ENCODE results near the gene RRP9.

The RRP9 gene

DNA sequence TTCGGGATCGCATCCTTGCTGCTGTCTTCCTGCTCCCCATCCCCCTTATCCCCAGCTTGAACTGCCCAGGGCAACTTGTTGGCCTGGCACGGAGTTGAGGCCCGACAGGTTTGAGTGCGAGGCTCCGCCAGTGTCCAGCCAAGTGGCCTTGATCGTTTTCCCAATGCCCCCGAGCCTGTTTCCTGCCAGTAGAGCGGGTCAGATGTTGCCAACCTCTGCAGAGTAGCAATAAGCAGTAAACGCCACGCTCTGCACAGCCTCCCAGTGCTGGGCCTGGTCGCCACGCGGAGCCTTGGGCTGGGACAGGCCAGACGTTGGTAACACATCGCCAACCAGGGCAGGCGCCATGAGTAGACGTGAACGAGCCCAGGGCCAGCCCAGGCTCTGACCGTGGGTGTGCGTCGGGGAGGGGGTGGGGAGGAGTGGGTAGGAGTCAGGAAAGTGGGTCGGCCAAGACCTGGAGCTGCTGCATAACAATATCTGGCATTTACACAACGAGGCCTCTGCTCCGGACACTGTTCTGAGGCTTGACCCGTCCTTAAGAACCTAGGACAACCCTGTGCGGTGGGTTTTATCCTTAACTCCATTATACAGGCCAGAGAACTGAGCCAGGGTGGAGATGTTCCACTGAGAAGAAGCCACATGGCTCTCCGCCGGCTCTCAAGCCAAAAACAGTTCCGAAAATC, 32.7 kb upstream of the RRP9 start:
- DNase-seq (ENCODE audit: extremely low read depth in 1 of 2, low read depth in 1 of 2) = no peak

DNA sequence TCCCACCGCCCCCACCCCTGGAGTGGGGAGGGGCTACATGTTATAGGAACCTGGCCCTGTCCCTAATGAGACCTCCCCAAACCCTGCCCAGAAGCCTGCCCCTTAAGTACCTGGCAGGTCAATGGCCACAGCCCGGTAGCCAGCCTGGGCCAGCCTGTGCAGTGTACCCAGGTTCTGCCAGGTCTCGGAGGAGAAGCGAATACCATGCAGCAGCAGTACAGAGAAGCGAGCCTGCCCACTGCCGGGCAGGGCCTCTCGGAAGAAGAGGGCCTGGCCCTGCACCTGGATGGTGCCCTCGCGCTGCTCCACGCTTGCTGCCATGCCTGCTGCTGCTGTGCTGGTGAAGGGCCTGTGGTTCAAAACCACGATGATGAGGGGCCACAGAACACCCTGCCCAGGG, 29.6 kb upstream of the RRP9 start:
- DNase-seq (ENCODE audit: extremely low read depth in 1 of 2, low read depth in 1 of 2) = no peak

- no peak for DNase-seq (ENCODE audit: extremely low read depth in 1 of 2, low read depth in 1 of 2)
Observed at GRCh38 chr3:51970606-51971300, 29.0 kb upstream of the RRP9 start.

DNA sequence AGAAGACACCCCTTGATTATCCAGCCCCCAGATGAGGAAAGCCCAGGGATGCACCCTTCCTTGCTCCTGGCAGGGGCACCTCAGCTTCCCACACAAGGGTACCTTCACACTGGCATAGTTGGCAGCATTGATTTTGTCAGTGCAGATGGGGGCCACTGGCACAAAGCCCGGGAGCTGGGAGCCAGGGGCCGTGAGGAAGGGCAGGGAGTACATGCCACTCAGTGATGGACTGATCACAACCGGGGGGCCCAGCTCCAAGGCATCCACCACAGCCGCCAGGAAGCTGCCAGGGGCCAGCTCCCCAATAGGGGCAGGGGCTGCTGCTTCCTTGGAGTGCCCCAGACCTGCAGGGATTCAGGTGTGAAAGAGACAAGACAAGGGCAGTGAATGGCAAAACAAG, 28.1 kb upstream of the RRP9 start:
- no peak for DNase-seq (ENCODE audit: extremely low read depth in 1 of 2, low read depth in 1 of 2)

GRCh38 chr3:51968883-51969678, 27.4 kb upstream of the RRP9 start:
- no peak for DNase-seq (ENCODE audit: extremely low read depth in 1 of 2, low read depth in 1 of 2)

DNA sequence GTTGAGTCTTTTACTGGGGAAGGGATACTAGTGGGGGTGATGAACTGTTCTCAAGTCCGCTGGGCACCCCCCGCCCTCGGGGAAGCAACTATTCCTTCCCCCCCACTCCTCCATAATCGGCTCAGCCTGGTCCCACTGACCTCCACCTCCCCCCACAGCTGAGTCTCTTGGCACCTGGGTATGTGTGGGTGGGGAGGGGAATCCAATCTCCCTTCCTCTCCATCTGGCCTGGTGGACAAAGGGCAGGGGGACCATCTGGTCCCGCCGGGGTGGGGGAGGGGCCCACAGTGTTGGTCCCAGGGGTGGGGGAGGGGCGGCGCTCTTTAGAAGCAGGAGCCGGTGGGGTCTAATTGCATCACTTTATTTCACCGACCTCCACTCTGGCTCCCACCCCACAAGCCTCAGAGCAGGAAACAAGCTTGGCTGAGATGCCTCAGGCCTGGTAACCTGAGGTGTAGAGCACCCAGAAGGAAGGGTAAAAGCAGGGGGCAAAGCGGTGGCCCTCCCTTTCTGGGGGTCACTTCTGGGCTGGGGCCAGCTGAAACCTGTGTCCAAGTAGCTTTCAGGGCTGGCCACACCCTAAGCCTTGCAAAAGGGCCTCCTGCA, 26.6 kb upstream of the RRP9 start:
- DNase-seq (ENCODE audit: extremely low read depth in 1 of 2, low read depth in 1 of 2) = no peak

DNA sequence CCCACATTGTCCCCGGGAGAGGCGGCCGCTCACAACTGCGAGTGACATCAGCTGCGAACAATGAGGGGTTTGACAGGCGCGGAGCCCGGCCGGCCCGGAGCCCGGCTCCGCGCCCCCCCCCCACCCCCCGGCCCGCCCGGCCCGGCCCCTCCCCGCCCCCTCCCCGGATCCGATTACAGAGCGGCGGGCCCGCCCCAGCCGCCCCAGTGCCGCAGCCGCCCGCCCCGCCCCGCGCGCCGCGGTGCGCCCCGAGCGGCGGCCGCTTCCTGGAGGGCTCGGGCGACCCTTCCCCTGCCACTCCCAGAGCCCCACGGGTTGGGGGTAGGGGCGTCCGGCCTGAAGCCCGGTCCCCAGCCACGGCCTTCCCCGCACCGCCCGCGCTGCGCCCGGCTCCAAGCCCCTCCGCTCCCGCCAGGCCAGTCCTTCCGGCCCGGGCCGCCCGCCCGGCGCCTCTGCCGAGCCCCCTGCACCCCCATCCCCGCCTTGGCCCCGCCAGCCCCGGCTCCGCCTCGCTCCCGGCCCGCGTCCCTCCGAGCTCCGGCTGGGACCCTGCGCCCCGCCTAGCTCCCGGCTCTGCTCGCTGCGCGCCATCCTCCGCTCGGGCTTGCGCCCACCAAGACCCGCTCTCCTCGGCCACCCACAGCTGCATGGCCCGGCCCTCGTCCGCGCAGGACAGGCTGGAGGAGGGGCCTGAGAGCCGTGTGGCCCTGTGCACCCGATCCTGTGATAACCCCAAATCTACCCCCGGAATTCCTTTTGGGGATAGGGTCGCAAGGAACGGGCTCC, 25.9 kb upstream of the RRP9 start, which contains the start of gene PCBP4:
Gene PCBP4 (minus strand): TSS at position 71 of the 786 bp plus-strand sequence. CDS start 6,214 bp downstream, outside the sequence.
- DNase-seq (ENCODE audit: extremely low read depth in 1 of 2, low read depth in 1 of 2) = no peak

DNA sequence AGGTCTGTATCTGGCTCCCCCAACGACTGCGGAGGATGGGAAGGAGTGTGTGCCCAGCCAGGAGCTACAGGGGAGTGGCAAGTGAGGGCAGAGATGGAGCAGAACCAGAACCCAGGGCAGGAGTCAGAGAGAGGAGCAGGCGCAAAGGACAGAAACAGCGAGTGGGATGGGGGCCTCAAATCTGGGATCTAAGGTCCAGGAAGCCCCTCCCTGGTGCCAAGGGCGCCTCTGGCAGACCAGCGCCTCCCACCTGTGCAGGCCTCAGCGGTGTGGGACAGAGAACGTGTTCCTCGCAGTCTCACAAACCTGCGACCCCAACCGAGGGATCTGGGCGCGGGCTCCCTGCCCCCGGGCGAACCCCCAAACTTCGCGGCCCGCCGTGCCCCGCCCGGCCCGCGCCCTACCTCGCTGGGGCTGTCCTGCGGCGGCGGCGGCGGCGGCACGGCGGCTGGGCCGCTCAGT, 25.2 kb upstream of the RRP9 start:
- no peak for DNase-seq (ENCODE audit: extremely low read depth in 1 of 2, low read depth in 1 of 2)

- no peak for DNase-seq (ENCODE audit: extremely low read depth in 1 of 2, low read depth in 1 of 2)
Observed at GRCh38 chr3:51966486-51966885, 24.8 kb upstream of the RRP9 start.

DNA sequence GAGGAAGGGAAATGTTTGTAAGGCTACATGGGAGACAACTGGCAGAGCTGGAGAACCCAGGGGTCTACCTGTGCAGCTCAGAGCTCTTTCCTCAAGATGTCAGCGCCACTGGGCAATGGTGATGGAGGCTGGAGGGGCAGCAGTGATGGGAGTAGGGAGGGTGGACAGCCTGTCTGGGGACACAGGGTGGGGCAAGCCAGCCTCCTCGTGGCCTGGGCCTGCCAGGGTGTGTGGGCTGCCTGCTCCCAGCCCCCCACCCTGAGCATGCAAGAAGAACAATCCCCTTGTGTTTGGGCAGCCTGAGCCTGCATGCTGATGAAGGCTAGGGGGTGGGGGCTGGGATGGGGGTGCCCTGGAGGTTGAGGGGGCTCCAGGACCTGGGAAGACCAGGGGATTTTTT, 24.3 kb upstream of the RRP9 start:
- no peak for DNase-seq (ENCODE audit: extremely low read depth in 1 of 2, low read depth in 1 of 2)

GRCh38 chr3:51964521-51964920, 22.8 kb upstream of the RRP9 start:
- DNase-seq (ENCODE audit: extremely low read depth in 1 of 2, low read depth in 1 of 2) = no peak

GRCh38 chr3:51963951-51964451, 22.3 kb upstream of the RRP9 start:
- DNase-seq (ENCODE audit: extremely low read depth in 1 of 2, low read depth in 1 of 2) = no peak

DNA sequence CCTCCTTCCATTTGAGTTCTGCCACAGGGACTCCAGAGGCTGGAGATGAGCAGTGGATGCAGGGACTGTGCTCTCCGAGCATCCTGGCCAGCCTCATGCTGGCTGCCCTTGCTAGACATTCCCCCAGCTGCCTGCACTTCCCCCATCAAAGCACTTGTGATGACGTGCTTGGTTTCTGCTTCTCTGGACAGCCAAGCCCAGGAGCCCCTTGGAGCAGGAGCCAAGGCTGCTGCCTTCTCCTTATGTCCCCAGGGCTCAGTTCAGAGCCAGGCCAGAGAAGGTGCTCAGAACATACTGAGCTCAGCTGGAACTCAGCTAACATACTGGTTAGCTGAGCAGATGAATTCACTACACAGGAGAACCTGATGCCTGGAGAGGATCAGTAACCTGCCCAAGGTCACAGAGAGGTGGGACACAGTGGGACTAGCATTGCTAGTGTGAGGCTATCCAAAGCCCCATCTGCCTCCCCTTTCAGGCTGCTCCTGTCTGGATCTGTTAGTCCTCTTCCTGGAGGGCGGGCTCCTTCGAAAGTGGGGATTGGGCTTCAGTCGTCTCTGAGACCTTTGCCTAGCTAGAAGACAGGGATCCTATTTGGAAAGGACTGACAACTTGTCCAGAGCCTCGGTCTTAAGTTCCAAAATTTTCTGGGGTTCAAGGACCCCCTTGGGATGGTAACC, 21.3 kb upstream of the RRP9 start:
- no peak for DNase-seq (ENCODE audit: extremely low read depth in 1 of 2, low read depth in 1 of 2)

DNA sequence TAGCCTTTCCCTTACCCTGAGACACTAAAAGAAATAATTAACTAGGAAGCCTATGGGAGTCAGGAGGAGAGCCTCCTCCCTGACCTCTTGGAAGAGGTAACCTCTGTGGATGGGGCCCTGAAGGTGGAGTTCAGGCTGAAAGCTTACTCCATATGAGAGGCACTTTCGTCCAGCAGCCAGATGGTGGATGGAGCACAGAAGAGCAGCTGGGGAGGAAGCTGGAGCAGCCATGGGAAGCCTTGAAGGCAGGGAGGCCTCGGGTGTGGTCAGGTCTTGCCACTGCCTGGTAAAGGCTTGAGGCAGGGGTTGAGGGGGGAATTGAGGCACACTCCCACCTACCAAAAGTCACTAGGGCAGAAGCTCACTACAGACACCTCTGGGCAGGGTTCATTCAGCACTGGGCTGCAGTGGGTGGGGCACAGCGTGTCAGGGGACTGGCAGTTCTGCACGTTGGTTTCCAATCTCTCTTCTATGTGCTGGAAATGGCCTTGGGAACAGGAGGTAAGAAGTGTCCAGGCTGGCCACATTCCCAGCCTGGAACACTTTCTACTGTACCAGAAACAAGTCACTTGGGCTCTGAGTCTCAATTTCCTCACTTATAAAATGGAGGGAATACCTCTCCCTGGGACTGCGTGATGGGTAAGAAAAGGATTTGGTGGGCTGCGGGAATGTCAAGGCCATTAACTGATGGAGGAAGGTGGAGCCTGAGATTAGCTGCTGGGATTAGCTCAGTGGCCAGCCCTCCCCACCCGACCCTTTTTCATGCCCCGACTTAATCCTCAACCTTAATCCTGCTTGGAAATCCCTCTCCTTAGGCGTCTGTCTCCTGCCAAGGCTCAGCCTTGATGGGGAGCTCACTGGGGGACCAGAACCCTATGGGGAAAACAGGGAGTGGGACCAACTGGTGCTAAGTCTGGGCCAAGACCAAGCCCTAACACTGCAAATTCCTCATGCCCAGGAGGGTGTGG, 20.2 kb upstream of the RRP9 start:
- DNase-seq (ENCODE audit: extremely low read depth in 1 of 2, low read depth in 1 of 2) = no peak

GRCh38 chr3:51961011-51961410, 19.3 kb upstream of the RRP9 start:
- DNase-seq (ENCODE audit: extremely low read depth in 1 of 2, low read depth in 1 of 2) = no peak

- DNase-seq (ENCODE audit: extremely low read depth in 1 of 2, low read depth in 1 of 2) = no peak
Observed at GRCh38 chr3:51960386-51960785, 18.7 kb upstream of the RRP9 start.

GRCh38 chr3:51959651-51960050, 17.9 kb upstream of the RRP9 start:
- DNase-seq (ENCODE audit: extremely low read depth in 1 of 2, low read depth in 1 of 2) = no peak

Data from stimulated activated CD8-positive, alpha-beta memory T cell treated with anti-CD3 and anti-CD28 coated beads, Interleukin-7, amount 100 ng/mL, for 48 hours (primary cell).